ENCODE measurements around the gene DDC.
"Not testable (repeated sequence)": the region's sequence is repeated elsewhere in the genome, so short reads cannot be mapped to it uniquely, and the experiment has no call there.

Gene DDC

GRCh38 chr7:50587737-50588136 lies 22.5 kb upstream of the DDC start:
- no peak for DNase-seq

DNA sequence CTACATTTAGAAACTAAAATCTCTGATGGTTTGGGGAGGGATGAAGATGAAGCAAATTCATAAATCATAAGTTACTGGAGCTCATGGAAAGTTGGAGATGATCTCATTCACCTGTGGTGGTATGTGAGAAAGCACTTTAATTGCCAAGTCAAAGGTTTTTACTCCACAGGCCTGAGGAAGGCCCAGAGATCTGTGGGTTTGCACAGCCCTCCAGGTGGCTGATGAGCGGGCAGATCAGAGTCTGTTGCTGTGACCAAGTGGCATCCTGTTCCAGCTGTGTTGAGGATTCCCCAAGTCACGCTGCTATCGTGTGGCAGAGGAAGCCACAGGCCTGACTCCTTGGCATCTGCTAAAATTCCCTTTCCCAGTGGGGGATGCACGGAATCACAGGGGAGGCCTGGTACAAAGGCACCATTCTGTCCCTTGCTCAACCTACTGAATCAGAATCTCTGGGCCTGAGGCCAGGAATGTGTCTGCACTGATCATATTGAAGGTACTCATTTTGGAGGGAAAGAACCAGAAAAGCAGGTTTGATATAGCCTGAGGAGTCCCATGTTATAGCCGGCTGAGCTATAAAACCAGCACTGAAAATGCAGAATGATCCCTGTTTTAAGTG lies 19.7 kb upstream of the DDC start:
- peak; percentile 22 for DNase-seq

- no peak for DNase-seq
Measured at GRCh38 chr7:50584386-50584785, 19.2 kb upstream of the DDC start.

DNA sequence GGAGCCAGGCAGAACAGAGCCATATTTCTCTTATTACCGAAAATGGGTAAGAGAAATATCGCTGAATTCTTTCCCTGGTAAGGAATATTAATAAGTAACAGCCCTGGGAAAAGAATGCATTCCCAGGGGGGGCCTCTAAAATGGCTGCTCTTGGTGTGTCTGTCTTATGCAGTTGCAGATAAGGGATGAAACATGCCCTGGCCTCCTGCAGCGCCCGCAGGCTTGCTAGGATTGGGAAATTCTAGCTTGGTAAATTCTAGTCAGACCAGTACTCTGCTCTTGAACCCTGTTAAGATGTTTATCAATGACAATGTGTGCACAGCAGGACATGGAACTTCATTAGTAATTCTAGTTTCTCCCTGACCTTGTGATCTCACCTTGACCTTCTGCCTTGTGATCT lies 18.1 kb upstream of the DDC start:
- not testable (repeated sequence) for DNase-seq

GRCh38 chr7:50582271-50582670 lies 17.1 kb upstream of the DDC start:
- DNase-seq: not testable (repeated sequence)

- DNase-seq: not testable (repeated sequence)
Measured at GRCh38 chr7:50580666-50581065, 15.5 kb upstream of the DDC start.

GRCh38 chr7:50580057-50580456 lies 14.9 kb upstream of the DDC start:
- no peak for DNase-seq

- not testable (repeated sequence) for DNase-seq
Measured at GRCh38 chr7:50578105-50578504, 12.9 kb upstream of the DDC start.

DNA sequence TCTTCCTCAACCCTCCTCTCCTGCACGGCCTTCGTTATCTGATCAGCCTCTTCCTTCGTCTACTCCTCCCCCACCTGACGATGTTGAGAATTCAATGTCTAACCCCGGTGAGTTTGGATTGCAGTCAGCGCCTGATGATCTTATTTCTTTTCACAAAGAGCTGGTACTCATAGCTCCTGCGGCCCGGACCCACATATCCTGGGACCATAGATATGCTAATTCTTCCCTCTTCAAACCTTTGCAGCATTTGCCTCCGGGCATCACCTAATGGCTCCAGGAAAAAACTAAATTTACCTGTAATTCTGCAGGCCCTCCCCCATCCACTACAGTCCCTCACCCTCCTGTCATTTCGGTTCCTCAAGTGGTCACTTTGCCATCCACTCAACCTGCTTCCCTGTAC lies 12.4 kb upstream of the DDC start:
- no peak for DNase-seq

GRCh38 chr7:50576388-50576787 lies 11.2 kb upstream of the DDC start:
- DNase-seq: not testable (repeated sequence)

DNA sequence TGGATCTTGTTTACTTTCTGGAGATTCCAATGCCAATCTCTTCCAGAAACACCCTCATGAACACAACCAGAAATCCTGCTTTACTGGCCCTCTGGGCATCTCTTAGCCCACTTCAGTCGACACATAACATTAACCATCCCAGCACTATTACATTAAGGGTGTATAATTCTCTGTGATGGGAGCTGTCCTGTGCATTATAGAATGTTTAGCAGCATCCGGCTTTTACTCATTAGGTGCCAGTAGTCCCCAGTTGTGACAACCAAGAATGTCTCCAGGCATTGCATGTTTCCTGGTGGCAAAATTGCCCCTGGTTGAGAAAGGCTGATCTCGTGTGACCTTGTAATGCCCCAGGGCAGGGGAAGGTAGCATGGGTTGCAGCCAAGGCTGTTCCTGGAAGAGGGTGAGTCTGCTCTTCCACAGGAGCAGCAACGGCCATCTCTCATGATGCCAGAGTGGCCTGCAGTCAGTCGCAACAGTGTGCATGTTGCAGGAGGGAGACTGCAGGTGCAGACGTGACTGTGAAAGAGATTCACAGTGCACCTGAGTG lies 2.6 kb upstream of the DDC start:
- no peak for DNase-seq

- no peak for DNase-seq
Measured at GRCh38 chr7:50565977-50566376, 772 bp upstream of the DDC start.

GRCh38 chr7:50565559-50565916 lies 333 bp upstream of the DDC start:
- no peak for DNase-seq

DNA sequence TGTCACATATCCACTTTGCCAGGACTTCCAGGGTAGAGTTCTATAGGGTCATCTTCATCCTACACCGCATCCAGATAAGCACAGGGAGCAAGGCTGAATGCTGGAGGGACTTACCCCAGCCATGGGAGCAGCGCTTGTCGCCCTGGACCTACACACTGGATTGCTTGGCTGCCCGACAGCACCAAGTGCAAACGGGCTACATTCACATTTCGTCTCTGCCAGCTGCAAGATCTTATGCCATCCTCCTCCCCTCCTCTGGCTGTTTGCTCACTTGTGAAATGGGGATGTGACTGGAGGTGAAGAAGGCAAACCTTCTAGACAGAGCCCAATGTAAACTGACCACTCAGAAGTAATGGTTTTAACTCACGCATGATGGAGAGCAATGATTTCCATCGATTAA lies 1.0 kb downstream of the DDC start:
- DNase-seq: no peak

- DNase-seq: no peak
Measured at GRCh38 chr7:50562136-50562535, 3.1 kb downstream of the DDC start.

- DNase-seq: peak; percentile 53
Measured at GRCh38 chr7:50560865-50561351, 4.3 kb downstream of the DDC start.

DNA sequence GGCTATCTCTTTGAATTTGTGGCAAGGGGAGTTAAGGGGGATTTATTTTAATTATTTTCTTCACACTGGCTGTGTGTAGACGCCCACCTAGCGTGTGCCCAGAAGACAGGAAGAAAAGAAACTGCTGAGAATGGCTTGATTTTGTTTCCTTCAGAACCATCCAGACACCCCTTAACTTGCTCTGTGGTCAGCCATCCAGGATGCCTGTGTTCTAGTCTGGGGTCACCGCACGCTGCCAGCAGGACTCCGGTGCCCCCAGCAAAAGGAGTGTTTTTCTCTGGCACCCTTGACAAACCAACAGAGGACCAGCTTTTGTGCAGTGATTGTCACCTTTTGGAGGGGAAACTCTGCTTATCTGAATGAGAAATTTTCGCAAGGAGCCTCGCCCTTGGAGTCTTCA lies 5.3 kb downstream of the DDC start:
- DNase-seq: no peak

DNA sequence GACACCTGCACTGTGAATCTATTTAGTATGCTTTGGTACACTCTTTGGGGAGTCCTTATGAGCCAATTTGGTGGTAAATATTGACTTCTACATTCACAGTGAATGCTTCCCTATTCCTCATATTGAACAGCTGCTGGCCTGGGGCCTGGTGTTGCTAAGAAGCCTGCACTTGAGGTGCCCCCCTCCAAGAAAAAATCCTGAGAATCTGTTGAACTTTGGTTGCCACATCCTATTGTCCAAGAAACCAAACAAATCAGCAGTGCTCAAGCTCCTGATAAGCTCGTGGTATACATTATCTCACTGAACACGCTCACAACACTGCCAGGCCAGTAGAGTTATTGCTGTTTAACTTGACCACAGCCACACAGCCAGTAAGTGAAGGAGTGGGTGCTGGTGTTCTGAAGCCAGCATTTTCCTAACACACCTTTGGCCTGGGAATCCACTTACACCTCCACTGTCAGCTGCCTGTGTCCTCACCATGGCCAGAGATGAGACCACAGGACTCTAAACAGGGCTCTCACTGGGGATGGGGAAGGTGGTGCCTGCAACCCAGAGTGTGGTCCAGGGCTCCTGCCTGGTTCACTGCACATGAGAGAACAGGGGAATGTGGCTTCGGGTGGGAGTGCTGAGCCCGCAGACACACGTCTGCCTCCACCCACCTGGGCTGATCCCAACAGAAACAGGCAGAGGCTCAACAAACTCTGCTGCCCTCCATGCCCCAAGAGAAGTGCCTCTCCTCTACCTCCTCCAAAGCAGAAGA lies 6.7 kb downstream of the DDC start:
- DNase-seq: peak; percentile 37

GRCh38 chr7:50557099-50557498 lies 8.1 kb downstream of the DDC start:
- DNase-seq: peak; percentile 24

GRCh38 chr7:50556247-50556991 lies 8.8 kb downstream of the DDC start:
- no peak for DNase-seq

GRCh38 chr7:50555594-50556140 lies 9.5 kb downstream of the DDC start:
- DNase-seq: no peak

- no peak for DNase-seq
Measured at GRCh38 chr7:50554431-50555322, 10.5 kb downstream of the DDC start.

All from DMS79 treated with DMSO at 0.1 percent for 48 hours (cell line).